Measurements from ENCODE around the gene SLC6A5.

Gene SLC6A5

GRCh38 chr11:20652150-20652806 lies 52.9 kb downstream of the SLC6A5 start:
- TF ChIP-seq ZBTB17 (tag by site-specific recombination; IDR thresholded peaks at IDR 0.05) (no peak), ZNF768 (tag by site-specific recombination; IDR thresholded peaks at IDR 0.05) (no peak), BCL11A (tag by site-specific recombination; IDR thresholded peaks at IDR 0.05; ENCODE audit: low read depth) (no peak), ZNF558 (tag by site-specific recombination; IDR thresholded peaks at IDR 0.05) (no peak), SP3 (tag by site-specific recombination; IDR thresholded peaks at IDR 0.05) (no peak), ZNF26 (tag by site-specific recombination; IDR thresholded peaks at IDR 0.05) (no peak), ZNF610 (tag by site-specific recombination; IDR thresholded peaks at IDR 0.05; ENCODE audit: borderline replicate concordance) (no peak), ZNF350 (tag by site-specific recombination; IDR thresholded peaks at IDR 0.05) (no peak), ZNF324 (tag by site-specific recombination; IDR thresholded peaks at IDR 0.05) (no peak), ZNF707 (tag by site-specific recombination; IDR thresholded peaks at IDR 0.05) (no peak), ZNF155 (tag by site-specific recombination; IDR thresholded peaks at IDR 0.05) (no peak), ZNF530 (tag by site-specific recombination; IDR thresholded peaks at IDR 0.05; ENCODE audit: low read depth) (no peak), ZNF223 (tag by site-specific recombination; IDR thresholded peaks at IDR 0.05) (no peak), ZBTB21 (tag by site-specific recombination; IDR thresholded peaks at IDR 0.05) (no peak), ZNF169 (tag by site-specific recombination; IDR thresholded peaks at IDR 0.05) (no peak)
- POLR2A ChIA-PET: no interaction called here
- CTCF ChIA-PET: interaction anchor here (0.5 kb wide), 1 partner anchor 323 kb away, joined by 3 read pairs; no protein-coding TSS in a partner anchor
- no peaks in the 10 kb centered on the region for H3K4me1 ChIP-seq (ENCODE audit: control insufficient read depth, insufficient read depth, low read length)
- H3K4me3 ChIP-seq (ENCODE audit: low read depth, low read length): no peak overlapping the region
- no peak overlapping the region for H3K27ac ChIP-seq (ENCODE audit: extremely low read depth, low read depth, low read length)
- no peaks in the 10 kb centered on the region for H3K36me3 ChIP-seq (ENCODE audit: control insufficient read depth in 2 of 2, insufficient read depth in 1 of 2, low read length in 2 of 2)
- no peaks in the 10 kb centered on the region for H3K9me3 ChIP-seq (ENCODE audit: control insufficient read depth, insufficient read depth, low read depth, low read length)

GRCh38 chr11:20654038-20654437 lies 54.6 kb downstream of the SLC6A5 start:
- Histone ChIP-seq H3K27ac (ENCODE audit: extremely low read depth, low read depth, low read length) (no peak overlapping the region), H3K4me3 (ENCODE audit: low read depth, low read length) (no peak overlapping the region), H3K36me3 (ENCODE audit: control insufficient read depth in 2 of 2, insufficient read depth in 1 of 2, low read length in 2 of 2) (no peaks in the 10 kb centered on the region), H3K4me1 (ENCODE audit: control insufficient read depth, insufficient read depth, low read length) (no peaks in the 10 kb centered on the region), H3K9me3 (ENCODE audit: control insufficient read depth, insufficient read depth, low read depth, low read length) (no peaks in the 10 kb centered on the region)
- TF ChIP-seq ZNF423 (tag by site-specific recombination; IDR thresholded peaks at IDR 0.05) (no peak), YY2 (tag by site-specific recombination; IDR thresholded peaks at IDR 0.05) (no peak), ZNF202 (tag by site-specific recombination; IDR thresholded peaks at IDR 0.05; ENCODE audit: borderline replicate concordance) (no peak), ZNF311 (tag by site-specific recombination; IDR thresholded peaks at IDR 0.05; ENCODE audit: borderline replicate concordance) (no peak), ZNF362 (tag by site-specific recombination; IDR thresholded peaks at IDR 0.05) (no peak), MZF1 (tag by site-specific recombination; IDR thresholded peaks at IDR 0.05; ENCODE audit: borderline replicate concordance) (no peak), ZNF449 (tag by site-specific recombination; IDR thresholded peaks at IDR 0.05) (no peak), KLF7 (tag by site-specific recombination; IDR thresholded peaks at IDR 0.05; ENCODE audit: borderline replicate concordance) (no peak), ZNF26 (tag by site-specific recombination; IDR thresholded peaks at IDR 0.05) (no peak), ZNF292 (tag by site-specific recombination; IDR thresholded peaks at IDR 0.05; ENCODE audit: borderline replicate concordance, low read depth) (no peak), ZEB2 (tag by site-specific recombination; IDR thresholded peaks at IDR 0.05) (no peak), OSR2 (tag by site-specific recombination; IDR thresholded peaks at IDR 0.05) (no peak), KLF10 (tag by site-specific recombination; IDR thresholded peaks at IDR 0.05) (no peak), ZNF416 (tag by site-specific recombination; IDR thresholded peaks at IDR 0.05) (no peak), ZXDB (tag by site-specific recombination; IDR thresholded peaks at IDR 0.05) (no peak), ZNF558 (tag by site-specific recombination; IDR thresholded peaks at IDR 0.05) (no peak)
- ChIA-PET CTCF (interaction anchor here (1.4 to 1.6 kb wide), 2 partner anchors 18 to 858 kb away, joined by 3 to 5 read pairs; no protein-coding TSS in a partner anchor), POLR2A (no interaction called here)
